DMS79 (cell line): ENCODE results near the gene STK25.
"Not testable (repeated sequence)": the region's sequence is repeated elsewhere in the genome, so short reads cannot be mapped to it uniquely, and the experiment has no call there.

ENCODE experiments used
- DNase-seq: peaks from one replicate; lab custom pipeline; 2025; lab: John Stamatoyannopoulos, UW

Gene STK25

DNA sequence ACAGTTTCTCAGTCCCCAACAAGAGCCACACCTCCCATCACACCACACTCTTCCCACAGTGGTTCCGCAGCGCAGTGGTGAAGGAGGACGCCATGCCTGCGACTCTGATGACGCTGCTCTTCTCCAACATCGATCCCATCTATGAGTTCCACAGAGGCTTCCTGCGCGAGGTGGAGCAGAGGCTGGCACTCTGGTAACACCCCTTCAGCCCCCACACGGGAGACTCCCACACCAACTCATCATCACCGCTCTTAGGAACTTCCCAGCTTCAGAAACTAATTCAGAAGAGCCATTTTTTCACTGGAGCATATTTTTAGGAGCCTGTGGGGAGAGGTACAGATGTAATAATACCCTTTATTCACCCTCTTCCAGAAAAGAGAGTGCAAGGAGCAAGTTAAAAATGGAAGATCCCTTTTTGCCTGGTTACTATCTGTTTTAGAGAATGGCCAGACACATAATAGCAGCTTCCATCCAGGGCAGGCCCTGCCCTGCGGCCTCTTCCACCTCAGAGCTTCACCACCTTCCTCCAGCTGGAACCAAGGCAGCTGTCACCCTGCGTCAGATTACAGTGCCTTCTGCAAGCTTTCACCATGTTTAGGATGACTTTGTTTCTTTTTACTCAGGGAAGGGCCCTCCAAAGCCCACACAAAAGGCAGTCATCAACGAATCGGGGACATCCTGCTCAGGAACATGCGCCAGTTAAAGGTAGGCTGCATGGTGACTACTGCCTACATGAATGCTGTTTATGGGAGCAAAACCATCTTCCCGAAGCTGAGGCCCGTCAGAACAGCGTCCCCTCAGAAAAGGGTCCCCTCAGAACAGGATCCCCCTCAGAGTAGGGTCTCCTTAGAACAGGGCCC is 44.9 kb downstream of the STK25 start:
- no peak for DNase-seq

GRCh38 chr2:241461693-241462677 is 46.4 kb downstream of the STK25 start:
- DNase-seq, result no peak

DNA sequence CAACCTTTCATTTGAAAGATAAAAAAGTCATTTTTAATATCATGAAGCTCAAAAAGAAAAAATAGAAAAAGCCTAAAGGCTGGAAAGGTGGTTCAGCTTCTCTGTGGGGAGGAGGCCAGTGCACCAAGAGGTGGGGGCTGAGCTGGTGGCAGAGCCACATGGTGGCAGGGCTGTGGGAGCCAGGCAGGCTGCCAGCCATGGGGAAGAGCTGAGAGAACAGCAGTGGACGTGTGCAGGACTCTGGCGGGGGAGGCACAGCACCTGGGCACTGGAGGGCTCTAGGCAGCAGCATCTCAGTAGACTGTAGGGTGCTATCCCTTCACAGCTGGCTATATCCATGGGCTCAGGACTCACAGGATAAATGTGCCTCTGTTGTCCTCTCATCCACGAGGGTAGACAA is 47.8 kb downstream of the STK25 start:
- DNase-seq, result no peak

DNA sequence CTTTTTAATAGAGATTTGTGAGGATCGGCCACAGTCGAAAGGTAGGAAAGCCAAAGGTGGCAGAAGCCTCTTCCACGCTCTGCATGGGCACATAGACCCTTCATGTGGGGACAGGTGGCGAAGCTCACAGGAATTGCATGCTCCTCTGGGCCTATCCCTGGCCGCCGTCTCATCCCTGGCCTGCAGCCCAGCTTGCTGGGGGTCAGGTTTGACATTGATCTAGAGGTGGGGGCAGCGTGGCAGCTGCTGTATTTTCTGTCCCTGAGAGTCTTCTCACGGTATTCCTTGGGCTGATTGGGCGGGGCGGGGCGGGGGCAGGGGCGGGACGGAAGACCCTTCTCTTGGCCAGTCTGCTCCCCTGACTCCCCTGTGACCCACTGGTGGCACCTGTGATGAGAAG is 48.9 kb downstream of the STK25 start:
- DNase-seq, result no peak

DNA sequence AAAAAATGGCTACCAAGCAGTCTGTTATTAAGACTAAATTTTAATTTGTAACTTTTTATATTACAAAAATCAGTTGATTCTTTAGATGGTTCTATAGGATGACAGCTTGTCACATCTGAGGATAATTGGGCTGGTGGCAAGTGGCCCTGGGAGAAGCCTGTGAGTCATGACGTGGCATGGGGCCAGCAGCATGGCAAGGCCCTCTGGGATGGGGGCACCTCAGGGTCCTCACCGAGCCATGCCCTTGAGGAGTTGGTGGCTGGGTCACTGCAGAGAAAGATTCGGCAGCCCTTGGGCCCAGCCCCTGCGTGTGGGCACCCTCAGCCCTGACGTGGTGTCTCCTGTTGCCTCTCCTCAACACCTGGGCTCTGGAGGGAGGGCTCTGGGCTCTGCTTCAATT is 49.7 kb downstream of the STK25 start:
- DNase-seq, result no peak

DNA sequence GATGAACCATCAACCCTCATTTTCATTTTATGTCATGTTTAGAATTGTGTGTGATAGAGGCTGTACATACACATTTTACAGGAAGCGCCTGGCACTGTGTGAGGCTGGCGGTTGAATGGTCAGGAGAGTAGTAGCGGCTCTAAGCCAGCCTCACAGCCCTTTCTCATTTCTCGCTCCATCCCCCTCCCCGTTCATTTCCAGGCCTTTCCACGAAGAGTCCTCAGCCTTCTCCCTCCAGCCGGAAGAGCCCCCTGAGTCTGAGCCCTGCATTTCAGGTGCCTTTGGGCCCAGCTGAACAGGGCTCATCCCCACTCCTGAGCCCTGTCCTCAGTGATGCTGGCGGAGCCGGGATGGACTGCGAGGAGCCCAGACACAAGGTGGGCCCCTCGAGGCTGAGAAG is 51.8 kb downstream of the STK25 start:
- DNase-seq, result no peak

DNA sequence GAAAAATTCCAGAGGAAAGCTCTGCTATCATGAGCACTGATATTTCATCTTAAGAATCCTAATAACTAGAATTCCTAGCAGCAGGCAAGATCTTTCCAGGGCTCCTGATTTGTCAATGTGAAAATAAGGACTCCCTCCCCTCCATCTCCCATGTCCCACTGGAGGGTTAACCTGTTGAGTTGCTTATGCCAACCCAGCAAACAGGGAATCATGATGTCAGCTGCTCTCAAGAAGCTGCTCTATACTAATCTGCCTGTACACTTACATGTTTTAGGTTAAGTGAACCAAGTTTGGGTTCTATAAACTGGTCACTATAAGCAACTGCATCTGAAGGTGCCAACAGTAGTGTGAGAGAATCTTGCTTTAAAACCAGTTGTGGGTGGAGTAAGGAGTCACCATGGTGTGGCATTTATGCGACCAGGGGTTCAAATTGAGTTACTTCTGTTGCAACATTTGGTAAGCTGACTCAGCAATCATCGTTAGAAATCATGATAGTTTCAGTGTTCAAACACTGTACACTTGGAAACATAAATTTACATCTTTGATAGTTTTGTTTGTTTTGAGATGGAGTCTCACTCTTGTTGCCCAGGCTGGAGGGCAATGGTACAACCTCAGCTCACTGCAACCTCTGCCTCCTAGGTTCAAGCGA is 53.4 kb downstream of the STK25 start:
- no peak for DNase-seq

DNA sequence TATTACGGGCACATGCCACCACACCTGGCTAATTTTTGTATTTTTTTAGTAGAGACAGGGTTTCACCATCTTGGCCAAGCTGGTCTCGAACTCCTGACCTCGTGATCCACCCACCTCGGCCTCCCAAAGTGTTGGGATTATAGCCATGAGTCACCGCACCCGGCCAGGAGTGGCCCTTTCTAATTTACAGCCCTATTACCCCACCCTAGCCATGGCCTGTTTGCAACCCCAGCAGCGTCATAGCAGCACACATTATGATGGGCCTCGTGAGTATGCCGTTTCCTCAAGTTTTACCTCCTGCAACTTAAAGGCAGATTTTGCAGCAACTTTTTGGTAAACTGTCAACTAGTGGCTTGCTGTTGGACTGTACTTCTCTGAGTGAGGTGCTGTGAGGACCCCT is 54.5 kb downstream of the STK25 start:
- DNase-seq, result not testable (repeated sequence)

DNA sequence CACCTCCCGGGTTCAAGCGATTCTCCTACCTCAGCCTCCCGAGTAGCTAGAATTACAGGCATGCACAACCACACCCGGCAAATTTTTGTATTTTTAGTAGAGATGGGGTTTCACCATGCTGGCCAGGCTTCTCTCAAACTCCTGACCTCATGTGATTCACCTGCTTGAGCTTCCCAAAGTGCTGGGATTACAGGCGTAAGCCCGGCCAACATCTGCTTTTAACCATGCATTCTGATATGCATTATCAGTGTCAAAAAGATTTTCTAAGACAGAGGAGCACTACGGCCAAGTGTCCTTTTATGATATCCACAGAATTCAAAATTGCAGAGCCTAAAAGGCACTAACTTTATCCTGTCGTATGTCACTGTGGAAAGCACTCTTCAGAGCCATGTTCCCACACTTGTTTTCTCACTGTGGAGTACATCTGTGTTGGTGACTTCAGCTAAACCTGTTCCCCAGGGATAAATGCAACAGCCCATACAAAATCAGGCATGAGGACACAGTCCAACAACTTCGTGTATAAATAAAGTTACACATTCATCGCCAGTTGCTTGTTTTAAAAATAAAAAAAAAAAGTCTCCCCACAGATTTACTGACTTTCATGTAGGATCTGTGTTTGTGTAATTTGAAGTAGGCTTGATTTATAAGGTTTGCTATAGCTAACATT is 56.4 kb downstream of the STK25 start:
- DNase-seq, result no peak

DNA sequence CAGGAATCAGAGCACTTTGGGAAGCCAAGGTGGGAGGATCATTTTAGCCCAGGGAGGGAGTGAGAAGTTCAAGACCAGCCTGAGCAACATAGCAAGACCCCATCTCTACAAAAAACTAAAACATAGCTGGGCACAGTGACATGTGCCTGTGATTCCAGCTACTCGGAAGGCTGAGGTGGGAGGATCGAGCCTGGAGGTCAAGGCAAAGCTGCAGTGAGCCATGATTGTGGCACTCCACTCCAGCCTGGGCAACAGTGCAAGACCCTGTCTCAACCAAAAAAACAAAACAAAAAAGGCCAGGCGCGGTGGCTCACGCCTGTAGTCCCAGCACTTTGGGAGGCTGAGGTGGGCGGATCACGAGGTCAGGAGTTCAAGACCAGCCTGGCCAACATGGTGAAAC is 58.3 kb downstream of the STK25 start:
- DNase-seq, result not testable (repeated sequence)

- no peak for DNase-seq
Measured at GRCh38 chr2:241445426-241445825, 63.0 kb downstream of the STK25 start.

GRCh38 chr2:241443486-241444223 is 64.7 kb downstream of the STK25 start:
- peak; percentile 84 for DNase-seq
